ENCODE results near the gene FXYD4.
"Not testable (repeated sequence)": the region's sequence is repeated elsewhere in the genome, so short reads cannot be mapped to it uniquely, and the experiment has no call there.

The FXYD4 gene

DNA sequence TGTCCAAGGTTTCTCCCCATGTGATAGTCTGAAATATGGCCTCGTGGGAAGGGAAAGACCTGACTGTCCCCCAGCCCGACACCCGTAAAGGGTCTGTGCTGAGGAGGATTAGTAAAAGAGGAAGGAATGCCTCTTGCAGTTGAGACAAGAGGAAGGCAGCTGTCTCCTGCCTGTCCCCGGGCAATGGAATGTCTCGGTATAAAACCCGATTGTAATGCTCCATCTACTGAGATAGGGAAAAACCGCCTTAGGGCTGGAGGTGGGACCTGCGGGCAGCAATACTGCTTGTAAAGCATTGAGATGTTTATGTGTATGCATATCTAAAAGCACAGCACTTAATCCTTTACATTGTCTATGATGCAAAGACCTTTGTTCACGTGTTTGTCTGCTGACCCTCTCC, 33.9 kb upstream of the FXYD4 start:
- ATAC-seq (ENCODE audit: low read depth); H3K4me3 Mint-ChIP-seq; DNase-seq (ENCODE audit: low spot score in 2 of 2); H3K9me3 Mint-ChIP-seq; H3K27ac Mint-ChIP-seq; H3K4me1 Mint-ChIP-seq; H3K36me3 Mint-ChIP-seq: not testable (repeated sequence)
- H3K27me3 Mint-ChIP-seq: peaks cover 38% of the 10 kb centered on the region

DNA sequence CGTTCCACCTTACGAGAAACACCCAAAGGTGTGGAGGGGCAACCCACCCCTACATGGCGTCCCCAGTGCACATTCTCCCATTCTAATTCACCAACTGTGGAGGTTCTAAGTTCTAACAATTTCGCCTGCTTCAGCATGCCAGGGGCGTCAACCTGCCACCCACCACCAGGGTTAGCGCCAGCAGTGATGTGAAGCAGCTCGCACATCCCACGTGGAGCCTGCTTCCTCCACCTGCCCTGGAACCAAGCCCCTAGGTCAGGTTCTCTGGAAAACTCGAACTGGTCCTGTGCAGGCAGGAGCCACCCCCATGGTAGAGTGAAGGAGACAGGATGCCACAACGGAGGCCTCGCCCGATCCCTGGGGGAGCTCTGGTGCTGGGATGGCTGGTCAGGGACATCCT, 33.3 kb upstream of the FXYD4 start:
- DNase-seq (ENCODE audit: low spot score in 2 of 2) (no peak), ATAC-seq (ENCODE audit: low read depth) (no peak)
- no peak overlapping the region for H3K27ac Mint-ChIP-seq
- peaks cover 4% of the 10 kb centered on the region for H3K4me1 Mint-ChIP-seq
- H3K36me3 Mint-ChIP-seq: no peaks in the 10 kb centered on the region
- H3K4me3 Mint-ChIP-seq: no peak overlapping the region
- H3K27me3 Mint-ChIP-seq: peaks cover 33% of the 10 kb centered on the region
- no peaks in the 10 kb centered on the region for H3K9me3 Mint-ChIP-seq

DNA sequence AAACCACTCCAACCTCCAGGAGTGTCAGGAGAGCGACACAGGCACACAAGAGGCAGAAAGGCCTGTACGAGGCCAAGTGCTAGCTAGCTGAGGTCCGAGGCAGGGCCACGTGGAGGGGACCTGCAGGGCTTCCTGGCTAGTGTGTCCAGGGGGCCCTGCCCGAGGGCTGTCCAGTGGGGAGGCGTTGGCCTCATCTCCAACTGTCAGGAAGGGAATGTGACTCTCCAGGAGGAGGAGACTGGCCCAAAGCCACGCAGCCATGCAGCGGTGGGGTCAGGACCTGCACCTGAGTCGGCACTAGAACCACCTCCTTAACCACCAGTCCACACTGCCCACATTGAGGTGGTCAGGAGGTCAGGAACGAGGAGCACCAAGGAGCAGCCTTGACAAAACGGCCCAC, 32.3 kb upstream of the FXYD4 start:
- Mint-ChIP-seq H3K36me3 (no peaks in the 10 kb centered on the region), H3K9me3 (no peaks in the 10 kb centered on the region), H3K27me3 (peaks cover 33% of the 10 kb centered on the region), H3K27ac (no peak overlapping the region), H3K4me3 (no peak overlapping the region), H3K4me1 (peaks cover 4% of the 10 kb centered on the region)
- DNase-seq (ENCODE audit: low spot score in 2 of 2) (no peak), ATAC-seq (ENCODE audit: low read depth) (no peak)

DNA sequence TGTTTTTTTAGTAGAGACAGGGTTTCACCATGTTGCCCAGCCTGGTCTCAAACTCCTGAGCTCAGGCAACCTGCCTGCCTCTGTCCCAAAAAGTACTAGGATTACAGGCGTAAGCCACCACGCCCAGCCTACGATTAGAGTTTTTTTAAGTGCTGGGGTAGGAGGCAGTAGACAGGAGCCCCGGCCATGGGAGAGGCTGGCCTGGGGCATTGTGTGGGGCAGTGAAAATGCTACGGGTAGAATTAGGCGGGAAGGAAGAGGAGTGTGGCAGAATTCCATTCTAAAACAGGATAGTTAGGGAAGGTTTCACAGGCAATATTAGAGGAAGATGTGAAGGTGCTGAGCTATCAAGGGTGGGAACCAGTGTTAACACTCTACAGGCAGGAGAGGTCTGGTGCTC, 31.3 kb upstream of the FXYD4 start:
- Mint-ChIP-seq H3K4me1 (peaks cover 4% of the 10 kb centered on the region), H3K27me3 (peaks cover 33% of the 10 kb centered on the region), H3K9me3 (no peaks in the 10 kb centered on the region), H3K27ac (no peak overlapping the region), H3K36me3 (no peaks in the 10 kb centered on the region), H3K4me3 (no peak overlapping the region)
- ATAC-seq (ENCODE audit: low read depth) (no peak), DNase-seq (ENCODE audit: low spot score in 2 of 2) (no peak)

DNA sequence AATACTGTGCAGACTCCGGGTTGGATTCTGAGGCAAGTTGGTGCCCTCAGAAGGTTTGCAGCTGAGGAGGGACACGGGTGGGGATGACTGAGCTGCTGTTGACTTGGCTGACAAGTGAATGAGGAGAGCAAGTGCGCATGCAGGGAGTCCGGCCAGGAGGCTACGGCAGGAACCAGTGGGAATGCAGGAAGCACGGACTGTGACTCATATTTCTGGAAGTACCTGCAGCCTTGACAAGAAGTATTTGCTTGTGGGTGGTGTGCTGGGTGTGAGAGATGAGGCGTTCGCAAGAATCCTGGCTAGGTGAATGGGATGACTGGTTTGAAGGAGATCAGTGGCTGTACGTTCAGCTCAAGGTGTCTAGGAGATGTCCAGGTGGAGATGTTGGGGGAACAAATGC, 30.8 kb upstream of the FXYD4 start:
- no peak for DNase-seq (ENCODE audit: low spot score in 2 of 2)
- peaks cover 4% of the 10 kb centered on the region for H3K4me1 Mint-ChIP-seq

DNA sequence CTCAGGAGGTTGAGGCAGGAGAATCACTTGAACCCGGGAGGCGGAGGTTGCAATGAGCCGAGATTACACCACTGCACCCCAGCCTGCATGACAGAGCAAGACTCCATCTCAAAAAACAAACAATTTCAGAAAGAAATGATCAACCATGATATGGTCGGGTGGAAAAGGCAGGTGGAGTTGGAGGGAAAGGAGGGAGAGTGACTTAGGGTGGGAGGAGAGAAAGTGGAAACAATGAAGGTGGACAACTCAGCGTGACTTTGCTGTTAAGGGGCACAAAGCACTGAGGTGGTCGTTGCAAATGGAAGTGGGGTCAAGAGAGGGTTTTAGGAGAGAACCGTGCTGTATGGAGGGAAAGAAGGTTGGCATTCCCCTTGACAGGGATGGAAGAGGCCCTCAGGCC, 30.0 kb upstream of the FXYD4 start:
- ATAC-seq (ENCODE audit: low read depth) (no peak), DNase-seq (ENCODE audit: low spot score in 2 of 2) (no peak)
- Mint-ChIP-seq H3K4me3 (no peak overlapping the region), H3K27ac (no peak overlapping the region), H3K9me3 (no peaks in the 10 kb centered on the region), H3K36me3 (no peaks in the 10 kb centered on the region), H3K4me1 (peaks cover 4% of the 10 kb centered on the region), H3K27me3 (peaks cover 32% of the 10 kb centered on the region)

More for the DNA sequence above, 30.8 kb upstream of the FXYD4 start:
- no peak for ATAC-seq (ENCODE audit: low read depth)
- Mint-ChIP-seq H3K27me3 (peaks cover 33% of the 10 kb centered on the region), H3K9me3 (no peaks in the 10 kb centered on the region), H3K36me3 (no peaks in the 10 kb centered on the region), H3K27ac (no peak overlapping the region), H3K4me3 (no peak overlapping the region)

DNA sequence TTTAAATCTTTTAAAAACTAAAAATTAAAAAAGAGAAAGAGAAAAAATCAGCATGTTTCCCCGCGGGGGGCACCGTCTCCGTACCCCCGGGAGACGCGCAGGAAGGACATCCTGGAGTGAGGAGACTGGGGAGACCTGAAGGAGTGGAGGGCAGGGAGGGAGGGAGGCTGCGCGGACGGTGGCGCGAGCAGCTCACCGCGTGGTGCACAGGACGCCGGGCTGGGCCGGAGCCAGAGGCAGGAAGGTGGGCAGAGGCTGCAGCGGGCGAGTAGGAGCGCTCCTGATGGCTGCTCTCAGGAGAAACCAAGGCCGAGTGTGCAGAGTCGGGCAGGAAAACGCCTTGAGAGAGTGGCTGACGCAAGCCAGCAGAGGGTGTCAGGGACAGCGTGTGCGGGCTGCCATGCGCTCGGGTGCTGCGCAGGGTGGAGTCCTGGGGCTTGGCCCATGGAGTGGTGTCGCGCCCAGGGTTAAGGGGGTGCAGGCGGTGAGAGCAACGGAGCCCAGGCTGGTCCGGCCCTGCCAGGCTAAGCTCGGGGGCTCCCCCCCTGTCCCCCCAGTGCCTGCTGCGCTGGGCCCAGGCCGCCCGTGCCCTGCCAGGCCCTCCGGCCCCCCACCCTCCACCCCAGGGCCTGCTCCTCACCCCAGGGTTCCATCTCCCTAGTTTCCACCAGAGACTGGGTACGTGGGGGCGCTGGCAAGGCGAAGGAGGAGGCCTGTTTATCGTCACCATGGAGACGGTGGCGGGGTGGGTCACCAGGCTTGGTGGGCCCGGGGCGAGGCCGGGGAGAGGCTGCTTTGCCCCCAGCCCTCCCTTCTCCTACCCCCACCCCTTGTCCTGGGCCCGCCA, 28.9 kb upstream of the FXYD4 start:
- Mint-ChIP-seq H3K27me3 (peaks cover 27% of the 10 kb centered on the region), H3K27ac (no peak overlapping the region), H3K9me3 (no peaks in the 10 kb centered on the region), H3K4me1 (peaks cover 4% of the 10 kb centered on the region), H3K4me3 (no peak overlapping the region), H3K36me3 (no peaks in the 10 kb centered on the region)
- ATAC-seq (ENCODE audit: low read depth) (no peak), DNase-seq (ENCODE audit: low spot score in 2 of 2) (no peak)

DNA sequence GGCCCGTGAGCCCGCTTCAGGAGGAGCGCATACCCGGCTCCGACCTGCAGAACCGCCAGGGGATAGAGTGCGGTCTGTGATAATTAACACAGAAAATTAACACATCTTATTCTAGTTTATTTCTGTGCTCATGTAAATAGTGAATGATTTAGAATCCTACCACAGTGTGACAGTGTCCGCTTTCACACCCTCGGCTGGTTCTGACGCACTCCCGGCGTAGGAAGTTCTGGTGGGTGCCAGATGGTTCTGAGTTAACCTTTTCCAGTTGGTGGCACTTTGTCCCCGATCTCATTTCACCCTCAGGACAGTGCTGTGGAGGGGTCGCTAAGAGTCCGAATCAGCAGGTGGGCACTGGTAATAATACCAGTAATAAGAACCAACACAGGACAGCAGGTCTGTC, 28.3 kb upstream of the FXYD4 start:
- ATAC-seq (ENCODE audit: low read depth): no peak
- H3K36me3 Mint-ChIP-seq: no peaks in the 10 kb centered on the region
- no peak overlapping the region for H3K4me3 Mint-ChIP-seq
- no peaks in the 10 kb centered on the region for H3K9me3 Mint-ChIP-seq
- DNase-seq (ENCODE audit: low spot score in 2 of 2): no peak
- H3K27me3 Mint-ChIP-seq: peaks cover 25% of the 10 kb centered on the region
- no peak overlapping the region for H3K27ac Mint-ChIP-seq
- peaks cover 6% of the 10 kb centered on the region for H3K4me1 Mint-ChIP-seq

DNA sequence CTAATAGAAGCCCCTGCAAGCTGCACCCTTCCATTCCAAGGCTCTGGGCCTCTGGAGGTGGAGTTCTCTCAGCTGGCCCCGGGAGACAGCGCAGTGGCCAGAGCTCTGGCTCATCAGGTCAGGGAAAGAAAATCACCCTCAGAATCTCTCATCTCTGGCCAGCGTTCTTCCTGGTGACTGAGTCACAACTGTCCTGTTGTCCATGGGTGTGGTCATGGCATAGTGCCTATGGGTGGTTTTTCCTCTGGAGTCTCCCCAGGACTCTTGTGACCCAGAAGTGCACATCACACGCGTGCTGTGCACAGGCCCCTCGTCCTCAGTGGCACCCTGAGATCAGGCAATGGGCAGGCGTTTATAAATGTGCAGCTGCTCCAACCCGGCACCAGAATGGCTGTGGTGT, 27.4 kb upstream of the FXYD4 start:
- no peak for ATAC-seq (ENCODE audit: low read depth)
- peaks cover 16% of the 10 kb centered on the region for H3K27me3 Mint-ChIP-seq

DNA sequence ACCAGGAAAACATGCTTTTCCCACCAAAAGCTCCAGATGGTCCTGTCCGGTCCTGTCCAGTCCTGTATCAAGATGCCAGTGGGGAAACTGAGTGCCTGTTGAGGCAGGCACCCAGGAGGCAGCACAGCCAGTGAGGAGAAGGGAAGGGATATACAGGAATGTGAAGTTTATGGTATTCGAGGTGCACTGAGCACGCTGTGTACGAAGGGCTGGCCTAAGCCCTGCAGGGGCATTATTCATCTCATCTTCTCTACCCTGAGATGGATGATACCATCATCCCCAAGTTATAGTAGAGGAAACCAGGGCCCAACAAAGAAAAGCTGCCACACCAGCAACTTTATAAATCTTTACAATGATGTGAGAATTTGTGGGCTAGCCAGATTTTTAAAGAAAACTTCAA, 23.4 kb upstream of the FXYD4 start:
- Mint-ChIP-seq H3K36me3 (no peaks in the 10 kb centered on the region), H3K4me3 (no peak overlapping the region), H3K27ac (no peak overlapping the region), H3K27me3 (no peaks in the 10 kb centered on the region), H3K9me3 (no peaks in the 10 kb centered on the region), H3K4me1 (peaks cover 6% of the 10 kb centered on the region)
- no peak for ATAC-seq (ENCODE audit: low read depth)
- DNase-seq (ENCODE audit: low spot score in 2 of 2): no peak

More for the DNA sequence above, 27.4 kb upstream of the FXYD4 start:
- H3K36me3 Mint-ChIP-seq: no peaks in the 10 kb centered on the region
- H3K9me3 Mint-ChIP-seq: no peaks in the 10 kb centered on the region
- no peak overlapping the region for H3K4me3 Mint-ChIP-seq
- DNase-seq (ENCODE audit: low spot score in 2 of 2): no peak
- no peak overlapping the region for H3K27ac Mint-ChIP-seq
- H3K4me1 Mint-ChIP-seq: peaks cover 10% of the 10 kb centered on the region

DNA sequence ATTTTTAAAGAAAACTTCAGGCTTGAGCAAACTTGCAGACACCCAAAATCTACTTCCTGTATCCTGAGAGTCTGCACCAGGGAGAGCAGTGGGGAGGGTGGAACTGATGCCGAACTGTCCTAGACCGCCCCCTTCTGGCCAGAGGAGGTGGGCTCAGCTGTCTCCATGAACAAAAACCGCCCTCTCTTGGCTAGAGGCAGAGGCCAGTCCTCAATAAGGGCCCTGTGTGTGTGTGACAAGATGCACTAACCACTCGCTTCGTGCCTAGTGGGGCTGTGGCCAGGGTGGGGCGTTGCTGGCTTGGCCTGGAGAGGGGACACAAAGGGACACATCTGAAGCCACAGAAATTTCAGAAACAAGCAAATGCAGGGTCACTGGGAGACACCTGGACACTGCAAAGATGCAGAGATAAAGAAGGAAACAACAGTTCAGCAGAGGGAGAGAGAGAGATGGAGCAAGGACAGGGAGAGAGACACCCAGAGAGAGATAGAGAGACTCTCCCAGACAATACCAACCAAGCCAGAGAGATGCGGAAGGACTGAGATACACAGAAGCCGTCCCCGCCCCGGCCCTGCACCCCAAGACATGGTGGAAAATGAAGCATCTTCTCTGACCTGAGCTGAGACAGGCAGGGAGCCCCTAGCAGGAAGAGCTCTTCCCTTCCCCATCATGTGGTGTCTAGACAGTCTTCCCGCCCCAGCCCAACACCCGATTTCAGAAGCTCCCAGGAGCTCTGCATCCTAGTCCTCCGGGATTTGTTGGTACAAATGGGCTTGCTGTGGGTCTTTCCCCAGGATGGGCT, 22.7 kb upstream of the FXYD4 start:
- peak; percentile 71 to 77 for DNase-seq (ENCODE audit: low spot score in 2 of 2)
- Mint-ChIP-seq H3K4me1 (peaks cover 6% of the 10 kb centered on the region), H3K27me3 (no peaks in the 10 kb centered on the region), H3K27ac (no peak overlapping the region), H3K9me3 (no peaks in the 10 kb centered on the region), H3K36me3 (no peaks in the 10 kb centered on the region), H3K4me3 (no peak overlapping the region)
- peak; percentile 99 for ATAC-seq (ENCODE audit: low read depth)

DNA sequence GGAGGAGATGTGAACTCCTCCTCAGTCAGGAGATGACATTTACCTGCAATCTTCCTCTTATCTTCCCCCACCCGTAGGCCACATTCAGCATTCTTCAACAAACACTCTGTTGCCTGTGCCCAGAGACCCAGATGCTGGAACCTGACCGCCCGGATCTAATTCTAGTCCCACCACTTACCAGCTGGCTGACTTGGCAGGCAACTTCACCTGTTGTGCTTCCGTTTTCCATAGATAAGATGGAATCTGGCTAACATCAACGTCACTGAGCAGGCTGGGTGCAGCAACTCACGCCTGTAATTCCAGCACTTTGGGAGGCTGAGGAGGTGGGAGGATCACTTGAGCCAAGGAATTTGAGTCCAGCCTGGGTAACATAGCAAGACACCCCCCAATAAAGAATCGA, 21.3 kb upstream of the FXYD4 start:
- peaks cover 6% of the 10 kb centered on the region for H3K4me1 Mint-ChIP-seq
- no peaks in the 10 kb centered on the region for H3K36me3 Mint-ChIP-seq
- DNase-seq (ENCODE audit: low spot score in 2 of 2): no peak
- no peak for ATAC-seq (ENCODE audit: low read depth)
- no peaks in the 10 kb centered on the region for H3K9me3 Mint-ChIP-seq
- H3K27ac Mint-ChIP-seq: no peak overlapping the region
- peaks cover 1% of the 10 kb centered on the region for H3K27me3 Mint-ChIP-seq
- H3K4me3 Mint-ChIP-seq: no peak overlapping the region

DNA sequence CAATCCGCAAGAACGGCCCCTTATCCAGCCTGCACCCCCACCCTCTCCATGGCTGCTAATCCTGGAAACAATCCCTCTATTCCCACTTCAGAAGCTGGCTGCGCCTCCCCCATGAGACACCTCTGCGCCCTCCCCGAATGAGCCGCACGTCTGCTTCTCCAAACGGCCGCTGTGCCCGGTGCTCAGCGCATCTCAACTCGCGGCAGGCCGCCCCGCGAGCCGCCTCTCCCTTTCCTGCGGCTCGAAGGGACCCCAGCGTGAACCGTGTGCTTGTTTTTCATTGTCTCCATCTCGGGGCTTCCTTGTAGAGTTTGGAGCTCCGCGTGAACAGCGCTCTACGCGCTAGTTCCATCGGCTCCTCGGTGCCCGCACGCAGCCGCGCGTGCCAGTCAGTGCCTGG, 20.8 kb upstream of the FXYD4 start:
- Mint-ChIP-seq H3K27ac (no peak overlapping the region), H3K9me3 (no peaks in the 10 kb centered on the region), H3K36me3 (no peaks in the 10 kb centered on the region), H3K4me1 (peaks cover 6% of the 10 kb centered on the region), H3K27me3 (peaks cover 1% of the 10 kb centered on the region), H3K4me3 (no peak overlapping the region)
- no peak for DNase-seq (ENCODE audit: low spot score in 2 of 2)
- no peak for ATAC-seq (ENCODE audit: low read depth)

DNA sequence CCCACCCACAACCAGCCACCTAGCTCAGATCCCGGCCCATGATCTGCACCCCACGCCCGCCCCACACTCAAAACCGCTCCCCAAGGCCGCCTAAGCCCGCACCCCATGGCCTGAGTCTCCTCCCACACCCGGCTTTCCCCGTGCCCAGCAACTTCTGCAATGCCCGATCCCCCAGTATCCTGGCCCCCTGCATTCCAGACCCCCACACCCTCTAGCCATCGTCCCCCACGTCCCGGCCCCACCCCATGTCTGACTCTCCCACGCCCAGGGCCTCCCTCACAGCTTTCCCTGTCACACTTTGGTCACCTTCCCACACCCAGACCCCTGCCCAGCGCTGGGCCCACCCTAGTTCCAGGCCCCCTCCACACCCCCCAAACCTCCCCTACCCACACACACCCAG, 20.1 kb upstream of the FXYD4 start:
- Mint-ChIP-seq H3K9me3 (no peaks in the 10 kb centered on the region), H3K27ac (no peak overlapping the region), H3K36me3 (no peaks in the 10 kb centered on the region), H3K27me3 (peaks cover 1% of the 10 kb centered on the region), H3K4me3 (no peak overlapping the region), H3K4me1 (peaks cover 6% of the 10 kb centered on the region)
- no peak for ATAC-seq (ENCODE audit: low read depth)
- DNase-seq (ENCODE audit: low spot score in 2 of 2): no peak

All from memory B cell (primary cell).